Panc1 (cell line): ENCODE results near the gene SSUH2. TPM values are rescaled to one million over a fixed set of nuclear protein-coding genes. Genes with fewer than 3 reads are reported as not detected.

Source experiments
- ATAC-seq: fragments of 200-7000 bp; cut with Tn5 transposase; 2 replicates; pipeline ENCODE4 v1.9.1; 2020; ENCODE audit warnings: mild to moderate bottlenecking, moderate library complexity
- BruUV-seq: library from RNA; stranded (reverse); fragments of 400-500 nt; replicated peaks from 2 replicates; lab custom pipeline; 2021; lab: Mats Ljungman, UMichigan
- CTCF ChIA-PET: fragments of 300-600 bp; sonication (Branson Sonifier 250); formaldehyde crosslinking; loops from one replicate; lab custom pipeline; 2022; ENCODE audit warnings: antibody characterized with exemption; lab: Charles Lee
- POLR2A ChIA-PET: fragments of 300-600 bp; sonication (Branson Sonifier 250); formaldehyde crosslinking; loops from one replicate; lab custom pipeline; 2022; ENCODE audit warnings: antibody characterized with exemption; lab: Charles Lee
- DNase-seq: peaks from one replicate; pipeline ENCODE4 v3.0.0-alpha.2; 2010; ENCODE audit warnings: low read depth, low spot score
- H3K27ac ChIP-seq: 2 replicates; pipeline ENCODE4 v1.5.1; 2011; ENCODE audit warnings: mild to moderate bottlenecking, low read length, inconsistent platforms
- H3K27me3 ChIP-seq: fragments of 200-500 bp; sonication (Bioruptor generic); 2 replicates; pipeline ENCODE4 v1.6.0; 2014; ENCODE audit warnings: low read length, inconsistent platforms; ENCODE audit not compliant: control insufficient read depth, insufficient read depth
- H3K36me3 ChIP-seq: fragments of 200-500 bp; sonication (Bioruptor generic); 2 replicates; pipeline ENCODE4 v1.5.1; 2014; ENCODE audit warnings: inconsistent platforms, mild to moderate bottlenecking, low read length, moderate library complexity; ENCODE audit not compliant: control insufficient read depth, insufficient read depth
- H3K4me1 ChIP-seq: 2 replicates; pipeline ENCODE4 v1.5.1; 2011; ENCODE audit warnings: inconsistent platforms, mild to moderate bottlenecking, low read length, moderate library complexity; ENCODE audit not compliant: control insufficient read depth, insufficient read depth
- H3K4me3 ChIP-seq, 2 experiments: 2 replicates each; pipeline ENCODE4 v1.5.1; 2011 to 2012; ENCODE audit warnings: low read depth in 2 of 2, low read length in 2 of 2, mild to moderate bottlenecking in 2 of 2, inconsistent platforms in 1 of 2, moderate library complexity in 1 of 2
- H3K9me3 ChIP-seq: fragments of 200-500 bp; sonication (Bioruptor generic); 2 replicates; pipeline ENCODE4 v1.5.1; 2014; ENCODE audit warnings: low read depth, mild to moderate bottlenecking, inconsistent platforms, low read length, moderate library complexity; ENCODE audit not compliant: control insufficient read depth, insufficient read depth
- CTCF ChIP-seq: fragments of 450-650 bp; IDR thresholded peaks from 2 replicates; pipeline ENCODE4 v1.5.1; 2017; ENCODE audit warnings: mild to moderate bottlenecking
- POLR2AphosphoS5 ChIP-seq: IDR thresholded peaks from 2 replicates; pipeline ENCODE4 v1.6.1; 2012; ENCODE audit warnings: mild to moderate bottlenecking, low read depth, low read length, moderate library complexity
- REST ChIP-seq, 2 experiments: IDR thresholded peaks; 2 replicates each; pipeline ENCODE4 v1.6.1; 2011 to 2012; ENCODE audit warnings: low read depth in 2 of 2, control low read depth in 1 of 2, low read length in 1 of 2, mild to moderate bottlenecking in 1 of 2, moderate library complexity in 1 of 2; ENCODE audit not compliant: insufficient read depth in 1 of 2
- SIN3A ChIP-seq: IDR thresholded peaks from 2 replicates; pipeline ENCODE4 v1.6.1; 2012; ENCODE audit warnings: low read depth, mild to moderate bottlenecking, low read length, moderate library complexity, borderline replicate concordance; ENCODE audit not compliant: insufficient read depth
- TCF7L2 ChIP-seq: IDR thresholded peaks from 2 replicates; pipeline ENCODE4 v1.6.1; 2011; ENCODE audit warnings: mild to moderate bottlenecking, low read depth, low read length, inconsistent platforms
- in situ Hi-C: cut with HindIII; loops from 2 replicates; pipeline ENCODE4 v1.10.0; 2016; ENCODE audit warnings: low sequenced_read_pairs, low pct_unique_long_range_greater_than_20kb
- intact Hi-C: fragments of 100-400 bp; cut with micrococcal nuclease; formaldehyde crosslinking; loops from one replicate; pipeline ENCODE4 v1.10.0; 2022; ENCODE audit not compliant: unreplicated experiment
- total RNA-seq: library from RNA; stranded (reverse); gene quantifications from one replicate; pipeline ENCODE4 v1.2.1, GENCODE V29; 2021; ENCODE audit not compliant: unreplicated experiment

Gene SSUH2
- total RNA-seq, 1 experiment from 2014 or later = not detected

GRCh38 chr3:8624612-8625011 lies 20.0 kb downstream of the SSUH2 start:
- ATAC-seq (no peak), DNase-seq (no peak)
- H3K4me3 ChIP-seq = no peak overlapping the region
- intact Hi-C loops = loop anchor here (5.0 kb wide), 1 partner anchor 122 kb away; the partner anchor contains the start of gene LMCD1
- ChIA-PET POLR2A (no interaction called here), CTCF (interaction anchor here (0.7 kb wide), 1 partner anchor 899 kb away, joined by 3 read pairs; no protein-coding TSS in a partner anchor)
- H3K4me1 ChIP-seq = peaks cover 7% of the 10 kb centered on the region
- H3K9me3 ChIP-seq = no peaks in the 10 kb centered on the region
- in situ Hi-C loops = no loop called here
- no peaks in the 10 kb centered on the region for H3K36me3 ChIP-seq
- TF ChIP-seq TCF7L2 (no peak), POLR2AphosphoS5 (no peak), REST (IDR thresholded peaks at IDR 0.05; ENCODE audit: insufficient read depth in 1 of 2, low read depth in 2 of 2, low read length in 1 of 2) (no peak), SIN3A (no peak), CTCF (no peak)
- H3K27me3 ChIP-seq = no peaks in the 10 kb centered on the region
- BruUV-seq = no TSS peak
- H3K27ac ChIP-seq = no peak overlapping the region

GRCh38 chr3:8623741-8624140 lies 20.9 kb downstream of the SSUH2 start:
- intact Hi-C loops = loop anchor here (5.0 kb wide), 1 partner anchor 121 kb away; the partner anchor contains the start of gene LMCD1
- no TSS peak for BruUV-seq
- DNase-seq (no peak), ATAC-seq (no peak)
- no peaks in the 10 kb centered on the region for H3K27me3 ChIP-seq
- H3K27ac ChIP-seq = no peak overlapping the region
- TF ChIP-seq SIN3A (no peak), POLR2AphosphoS5 (no peak), TCF7L2 (no peak), CTCF (no peak), REST (IDR thresholded peaks at IDR 0.05; ENCODE audit: insufficient read depth in 1 of 2, low read depth in 2 of 2, low read length in 1 of 2) (no peak)
- no peaks in the 10 kb centered on the region for H3K9me3 ChIP-seq
- POLR2A ChIA-PET = no interaction called here
- no peak overlapping the region for H3K4me3 ChIP-seq
- peaks cover 6% of the 10 kb centered on the region for H3K4me1 ChIP-seq
- in situ Hi-C loops = no loop called here
- no peaks in the 10 kb centered on the region for H3K36me3 ChIP-seq
- CTCF ChIA-PET = no interaction called here
